ENCODE results near the gene GLYR1. TPM values are rescaled to one million over a fixed set of nuclear protein-coding genes. Genes with fewer than 3 reads are reported as not detected.

Gene GLYR1
- total and polyA plus RNA-seq, 9 of the 15 experiments (the other 6 are each of a cell fraction or from before 2014, with no cell fraction given) = 6.7 to 99.2 (median 60.2) TPM

GRCh38 chr16:4846901-4847773 is at the start of gene GLYR1, which contains the start of gene UBN1 (continued):
- TF ChIP-seq CEBPB (tag; IDR thresholded peaks at IDR 0.05) (no peak), HIVEP1 (CRISPR knock-in tag; IDR thresholded peaks at IDR 0.05) (no peak), ELF2 (CRISPR knock-in tag; IDR thresholded peaks at IDR 0.05) (0 out of 2 replicates have a peak, but pooled peaks have one; percentile 33), DDX20 (tag; IDR thresholded peaks at IDR 0.05; ENCODE audit: low read depth) (no peak), SNAPC5 (CRISPR knock-in tag; IDR thresholded peaks at IDR 0.05) (no peak), ZNF766 (CRISPR knock-in tag; conservative IDR thresholded peaks at IDR 0.05) (no peak), ZNF445 (CRISPR knock-in tag; IDR thresholded peaks at IDR 0.05; ENCODE audit: low read depth) (no peak), RNF2 (IDR thresholded peaks at IDR 0.05) (no peak), ZNF232 (CRISPR knock-in tag; IDR thresholded peaks at IDR 0.05) (no peak), TAL1 (IDR thresholded peaks at IDR 0.05) (no peak), MBD1 (CRISPR knock-in tag; IDR thresholded peaks at IDR 0.05) (no peak), DACH1 (IDR thresholded peaks at IDR 0.05; ENCODE audit: partially characterized antibody) (no peak), NR2C2 (CRISPR knock-in tag; IDR thresholded peaks at IDR 0.05) (no peak; the same call in 1 of the 2 replicates), NR2C2 (tag; IDR thresholded peaks at IDR 0.05) (no peak; the same call in 1 of the 2 replicates), ARID3B (CRISPR knock-in tag; IDR thresholded peaks at IDR 0.05; ENCODE audit: borderline replicate concordance) (0 out of 2 replicates have a peak, but pooled peaks have one; percentile 59), CTBP1 (IDR thresholded peaks at IDR 0.05; ENCODE audit: borderline replicate concordance) (peak; percentile 93), CUX1 (CRISPR knock-in tag; IDR thresholded peaks at IDR 0.05) (no peak), ZNF696 (CRISPR knock-in tag; conservative IDR thresholded peaks at IDR 0.05) (no peak), USF1 (CRISPR knock-in tag; IDR thresholded peaks at IDR 0.05) (peak; percentile 99)

Data from K562 (cell line).